HepG2 (cell line): ENCODE measurements around the gene SUSD6. TPM values are rescaled to one million over a fixed set of nuclear protein-coding genes. Genes with fewer than 3 reads are reported as not detected.

Experiments used
- ATAC-seq: fragments of 200-7000 bp; cut with Tn5 transposase; 3 replicates; pipeline ENCODE4 v1.9.1; 2020; ENCODE audit warnings: mild to moderate bottlenecking, moderate library complexity
- BruUV-seq: library from RNA; stranded (reverse); fragments of 400-500 nt; replicated peaks from 2 replicates; lab custom pipeline; 2021; lab: Mats Ljungman, UMichigan
- CTCF ChIA-PET: fragments of 300-600 bp; formaldehyde crosslinking; extraction: SDS; loops from one replicate; lab custom pipeline; 2021; ENCODE audit warnings: low total read pairs, inconsistent platforms, low intra/inter-chr PET ratio; lab: Yijun Ruan, JAX
- POLR2A ChIA-PET: fragments of 350-600 bp; sonication (Branson Sonifier 250); formaldehyde crosslinking; loops from one replicate; lab custom pipeline; 2020; ENCODE audit warnings: antibody characterized with exemption, inconsistent platforms; lab: Yijun Ruan, JAX
- DNase-seq: peaks from one replicate; pipeline ENCODE4 v3.0.0-alpha.2; 2015; ENCODE audit warnings: low spot score
- FAIRE-seq: peaks from 3 replicates; lab custom pipeline; 2011; peaks lifted over from hg19 to GRCh38; lab: Jason Lieb, UNC
- H2AFZ ChIP-seq: one replicate; pipeline ENCODE4 v1.6.1; 2011; ENCODE audit warnings: low read length, inconsistent platforms
- H3K27ac ChIP-seq: fragments of 300-600 bp; 3 replicates; pipeline ENCODE4 v1.8.0; 2011; ENCODE audit warnings: mixed run types, mild to moderate bottlenecking, mixed read lengths, low read length, inconsistent platforms; ENCODE audit not compliant: insufficient read depth; ENCODE audit errors: extremely low read length
- H3K27me3 ChIP-seq, 2 experiments: fragments of 200-600 bp in 1 of 2; 2 replicates in 1 of 2; 3 replicates in 1 of 2; pipeline versions ENCODE4 v1.6.0 to v1.8.0; 2011; ENCODE audit warnings: low read length in 2 of 2, mild to moderate bottlenecking in 2 of 2, moderate library complexity in 2 of 2, inconsistent platforms in 1 of 2; ENCODE audit not compliant: insufficient read depth in 2 of 2, control insufficient read depth in 1 of 2
- H3K36me3 ChIP-seq, 2 experiments: fragments of 200-600 bp in 1 of 2; replicated peaks in 1 of 2; 2 replicates in 1 of 2; 3 replicates in 1 of 2; pipeline versions ENCODE4 v1.5.1 to v1.8.0; 2011; ENCODE audit warnings: low read length in 2 of 2, inconsistent platforms in 1 of 2; ENCODE audit not compliant: insufficient read depth in 2 of 2, control insufficient read depth in 1 of 2
- H3K4me1 ChIP-seq: 2 replicates; pipeline ENCODE4 v1.5.1; 2012; ENCODE audit warnings: low read length, inconsistent platforms; ENCODE audit not compliant: insufficient read depth
- H3K4me2 ChIP-seq: 2 replicates; pipeline ENCODE4 v1.6.0; 2011; ENCODE audit warnings: low read depth, low read length, inconsistent platforms
- H3K4me3 ChIP-seq, 3 experiments: fragments of 200-600 bp in 1 of 3; sonication (generic), shearing (Covaris generic) in 1 of 3; replicated peaks in 1 of 3; 2 replicates each; pipeline ENCODE4 v1.5.1; 2011 to 2016; ENCODE audit warnings: low read length in 3 of 3, inconsistent platforms in 2 of 3, low read depth in 2 of 3, mild to moderate bottlenecking in 2 of 3, control low read depth in 1 of 3, mixed read lengths in 1 of 3; ENCODE audit not compliant: insufficient read depth in 1 of 3
- H3K79me2 ChIP-seq: one replicate; pipeline ENCODE4 v1.6.1; 2011; ENCODE audit warnings: low read length, inconsistent platforms; ENCODE audit not compliant: insufficient read depth
- H3K9ac ChIP-seq: 2 replicates; pipeline ENCODE4 v1.6.0; 2011; ENCODE audit warnings: mild to moderate bottlenecking, low read depth, low read length, inconsistent platforms; ENCODE audit not compliant: insufficient read depth
- H3K9me3 ChIP-seq: 2 replicates; pipeline ENCODE4 v1.5.1; 2012; ENCODE audit warnings: mild to moderate bottlenecking, low read length
- H4K20me1 ChIP-seq: 2 replicates; pipeline ENCODE4 v1.6.0; 2011; ENCODE audit warnings: inconsistent platforms, mild to moderate bottlenecking, low read length, moderate library complexity; ENCODE audit not compliant: insufficient read depth
- AGO1 ChIP-seq: fragments of 200-400 bp; formaldehyde crosslinking; IDR thresholded peaks from 2 replicates; pipeline ENCODE4 v1.6.1; 2017; ENCODE audit warnings: mild to moderate bottlenecking, low read depth, low read length, moderate library complexity; ENCODE audit not compliant: poor library complexity, severe bottlenecking
- BCL6 ChIP-seq: IDR thresholded peaks from 2 replicates; pipeline ENCODE4 v1.6.1; 2016; ENCODE audit warnings: missing genetic modification reagents, missing compliant biosample characterization
- CREM ChIP-seq, 2 experiments: sonication (generic) in 1 of 2; formaldehyde crosslinking in 1 of 2; IDR thresholded peaks; 2 replicates each; pipeline versions ENCODE4 v1.4.0 to v1.6.1; 2016 to 2020; ENCODE audit warnings: antibody characterized with exemption in 1 of 2, mild to moderate bottlenecking in 1 of 2, missing genetic modification reagents in 1 of 2
- MAFK ChIP-seq, 2 experiments: IDR thresholded peaks in 1 of 2; conservative IDR thresholded peaks in 1 of 2; 2 replicates each; pipeline ENCODE4 v1.6.1; 2011; ENCODE audit warnings: improper control_type of control experiment in 2 of 2, low read length in 2 of 2
- ZBTB38 ChIP-seq: sonication (generic); formaldehyde crosslinking; IDR thresholded peaks from 2 replicates; pipeline ENCODE4 v1.5.1; 2020; ENCODE audit warnings: mild to moderate bottlenecking, missing genetic modification reagents
- ZNF639 ChIP-seq: conservative IDR thresholded peaks from 2 replicates; pipeline ENCODE4 v1.6.1; 2018; ENCODE audit warnings: missing genetic modification reagents
- WGBS: methylation state at CpG from one replicate; pipeline ENCODE4 v1.1.6; 2017; ENCODE audit warnings: low lambda C conversion rate; 5-methylcytosine and 5-hydroxymethylcytosine counted together
- in situ Hi-C: cut with HindIII; loops from 2 replicates; pipeline ENCODE4 v1.10.0; 2017; ENCODE audit warnings: low pct_unique_long_range_greater_than_20kb; ENCODE audit not compliant: extremely low pct_ligation_motif_present
- intact Hi-C: fragments of 100-400 bp; cut with micrococcal nuclease; formaldehyde crosslinking; loops from one replicate; pipeline ENCODE4 v1.10.0; 2022; ENCODE audit not compliant: unreplicated experiment
- polyA plus RNA-seq, 8 experiments: library from polyadenylated mRNA; depleted of rRNA in 3 of 8; stranded (reverse) in 7 of 8; unstranded in 1 of 8; fragments of >200 nt; fragmentation: Illumina TruSeq in 4 of 8; extraction: Trizol in 4 of 8; gene quantifications; 2 replicates each; pipeline versions ENCODE4 v1.2.1 to v1.2.3, GENCODE V29; 2011 to 2016; ENCODE audit warnings: low read depth in 4 of 8, missing spikeins in 1 of 8, mixed read lengths in 1 of 8; ENCODE audit not compliant: insufficient read depth in 1 of 8
- total RNA-seq, 5 experiments: library from RNA; depleted of rRNA; stranded (reverse); fragments of >200 nt; fragmentation: Illumina TruSeq; extraction: Trizol; gene quantifications; 2 replicates each; pipeline ENCODE4 v1.2.3, GENCODE V29; 2016; ENCODE audit warnings: low read depth in 1 of 5

The SUSD6 gene
- total and polyA plus RNA-seq, 2 of the 13 experiments (the other 11 are each of a cell fraction or from before 2014, with no cell fraction given): 7.2 to 7.4 TPM

GRCh38 chr14:69615496-69616407, 4.4 kb downstream of the SUSD6 start:
- in situ Hi-C loops: no loop called here
- TF ChIP-seq BCL6 (no peak), CREM (IDR thresholded peaks at IDR 0.05) (no peak), CREM (CRISPR knock-in tag; IDR thresholded peaks at IDR 0.05) (no peak), ZNF639 (no peak), AGO1 (no peak)
- Histone ChIP-seq H3K36me3 (no peaks in the 10 kb centered on the region; a peak in 1 of 5 replicates), H4K20me1 (no peaks in the 10 kb centered on the region), H3K9ac (no peak overlapping the region), H3K4me3 (no peak overlapping the region), H3K9me3 (no peaks in the 10 kb centered on the region), H3K27me3 (no peaks in the 10 kb centered on the region; a peak in 1 of 5 replicates), H3K79me2 (peaks cover 47% of the 10 kb centered on the region), H3K4me1 (peaks cover 42% of the 10 kb centered on the region), H2AFZ (no peak overlapping the region), H3K4me2 (no peak overlapping the region), H3K27ac (no peak overlapping the region)
- intact Hi-C loops: no loop called here
- no peak for ATAC-seq
- no peak for DNase-seq
- ChIA-PET POLR2A (no interaction called here), CTCF (no interaction called here)
- FAIRE-seq: no peak
- no TSS peak for BruUV-seq
- 96% methylated on average over 9 of the region's 9 CpGs for WGBS

GRCh38 chr14:69616408-69616773, 5.0 kb downstream of the SUSD6 start:
- TF ChIP-seq MAFK (conservative IDR thresholded peaks at IDR 0.05 in 1 of 2, IDR thresholded peaks at IDR 0.05 in 1 of 2; ENCODE audit: low read length in 2 of 2) (peak; percentile 50 to 51; a peak in 3 of 4 replicates), ZBTB38 (CRISPR knock-in tag) (no peak)
- H3K9ac ChIP-seq: no peak overlapping the region
- no peak overlapping the region for H2AFZ ChIP-seq
- no peak overlapping the region for H3K4me3 ChIP-seq
- intact Hi-C loops: no loop called here
- no peaks in the 10 kb centered on the region for H4K20me1 ChIP-seq
- ATAC-seq: no peak
- H3K79me2 ChIP-seq: peaks cover 50% of the 10 kb centered on the region
- H3K36me3 ChIP-seq: no peaks in the 10 kb centered on the region; a peak in 1 of 5 replicates
- no peak overlapping the region for H3K27ac ChIP-seq
- DNase-seq: no peak
- POLR2A ChIA-PET: no interaction called here
- H3K27me3 ChIP-seq: no peaks in the 10 kb centered on the region; a peak in 1 of 5 replicates
- CTCF ChIA-PET: no interaction called here
- FAIRE-seq: no peak
- H3K4me2 ChIP-seq: no peak overlapping the region
- 96% methylated on average over 1 of the region's 1 CpG for WGBS
- H3K9me3 ChIP-seq: no peaks in the 10 kb centered on the region
- BruUV-seq: no TSS peak
- peaks cover 46% of the 10 kb centered on the region for H3K4me1 ChIP-seq
- in situ Hi-C loops: no loop called here
